ENCODE results near the gene RSF1. TPM values are rescaled to one million over a fixed set of nuclear protein-coding genes. Genes with fewer than 3 reads are reported as not detected.
"Not testable (repeated sequence)": the region's sequence is repeated elsewhere in the genome, so short reads cannot be mapped to it uniquely, and the experiment has no call there.

RSF1 gene
- polyA plus RNA-seq, 12 donors, result 29.1 to 67.8 (median 43.4) TPM; not detected in 1

- no peak for DNase-seq
Measured at GRCh38 chr11:77690649-77691048, 129.9 kb downstream of the RSF1 start.

- no peak for DNase-seq
Measured at GRCh38 chr11:77687088-77687487, 133.4 kb downstream of the RSF1 start.

- DNase-seq, result no peak
Measured at GRCh38 chr11:77677138-77677537, 143.4 kb downstream of the RSF1 start.

- no peak for DNase-seq
Measured at GRCh38 chr11:77672264-77672663, 148.3 kb downstream of the RSF1 start.

- DNase-seq, result no peak
Measured at GRCh38 chr11:77669848-77670511, 150.5 kb downstream of the RSF1 start.

GRCh38 chr11:77668760-77669159 lies 151.8 kb downstream of the RSF1 start:
- DNase-seq, result no peak

GRCh38 chr11:77665240-77665965 lies 155.1 kb downstream of the RSF1 start:
- DNase-seq, result no peak

- no peak for DNase-seq
Measured at GRCh38 chr11:77661670-77662069, 158.9 kb downstream of the RSF1 start.

GRCh38 chr11:77660947-77661346 lies 159.6 kb downstream of the RSF1 start:
- no peak for DNase-seq

- no peak for DNase-seq
Measured at GRCh38 chr11:77658213-77659013, 162.1 kb downstream of the RSF1 start.

GRCh38 chr11:77656362-77656761 lies 164.2 kb downstream of the RSF1 start:
- DNase-seq, result no peak

GRCh38 chr11:77654770-77655434 lies 165.6 kb downstream of the RSF1 start:
- no peak for DNase-seq

GRCh38 chr11:77650123-77650522 lies 170.4 kb downstream of the RSF1 start:
- no peak for DNase-seq

- no peak for DNase-seq
Measured at GRCh38 chr11:77647654-77648305, 172.7 kb downstream of the RSF1 start.

GRCh38 chr11:77644887-77645286 lies 175.6 kb downstream of the RSF1 start:
- no peak for DNase-seq

- no peak for DNase-seq
Measured at GRCh38 chr11:77642228-77642627, 178.3 kb downstream of the RSF1 start.

GRCh38 chr11:77637345-77638165 lies 183.0 kb downstream of the RSF1 start, which contains the start of gene CLNS1A:
Gene CLNS1A (minus strand): TSS chr11:77637794. CDS start chr11:77637714, 80 bp downstream.
- DNase-seq, result peak; percentile 93

- no peak for DNase-seq
Measured at GRCh38 chr11:77636731-77637344, 183.7 kb downstream of the RSF1 start.

GRCh38 chr11:77633926-77634325 lies 186.6 kb downstream of the RSF1 start:
- not testable (repeated sequence) for DNase-seq

- no peak for DNase-seq
Measured at GRCh38 chr11:77630157-77630710, 190.3 kb downstream of the RSF1 start.
